GM23338 (cell line): ENCODE measurements around the gene MT1H. TPM values are rescaled to one million over a fixed set of nuclear protein-coding genes. Genes with fewer than 3 reads are reported as not detected.
"Not testable (repeated sequence)": the region's sequence is repeated elsewhere in the genome, so short reads cannot be mapped to it uniquely, and the experiment has no call there.

Source experiments
- ATAC-seq: fragments of 200-7000 bp; cut with Tn5 transposase; 3 replicates; pipeline ENCODE4 v1.9.1; 2020
- DNase-seq: peaks from one replicate; pipeline ENCODE4 v3.0.0-alpha.2; 2015; ENCODE audit warnings: low spot score
- H2AFZ ChIP-seq: fragments of 200-600 bp; sonication (generic); 2 replicates; pipeline ENCODE4 v1.8.0; 2016; ENCODE audit warnings: antibody characterized with exemption, mild to moderate bottlenecking, moderate library complexity
- H3F3A ChIP-seq: fragments of 200-600 bp; sonication (generic); replicated peaks from 2 replicates; pipeline ENCODE4 v1.8.0; 2017; ENCODE audit warnings: antibody characterized with exemption, mixed run types, low read depth
- H3K27ac ChIP-seq: fragments of 200-600 bp; sonication (generic); 2 replicates; pipeline ENCODE4 v1.6.1; 2016; ENCODE audit warnings: low read depth
- H3K27me3 ChIP-seq: fragments of 200-600 bp; sonication (generic); 2 replicates; pipeline ENCODE4 v1.8.0; 2016; ENCODE audit warnings: mild to moderate bottlenecking, mixed run types, moderate library complexity; ENCODE audit not compliant: insufficient read depth
- H3K36me3 ChIP-seq: fragments of 200-600 bp; sonication (generic); 2 replicates; pipeline ENCODE4 v1.8.0; 2016; ENCODE audit warnings: mild to moderate bottlenecking; ENCODE audit not compliant: insufficient read depth
- H3K4me1 ChIP-seq: fragments of 200-600 bp; sonication (generic); 2 replicates; pipeline ENCODE4 v1.8.0; 2016; ENCODE audit warnings: mild to moderate bottlenecking, moderate library complexity; ENCODE audit not compliant: insufficient read depth
- H3K4me2 ChIP-seq: fragments of 200-600 bp; sonication (generic); 2 replicates; pipeline ENCODE4 v1.7.1; 2017; ENCODE audit warnings: mixed run types
- H3K4me3 ChIP-seq: fragments of 200-600 bp; sonication (generic); 2 replicates; pipeline ENCODE4 v1.6.1; 2016; ENCODE audit warnings: mixed run types
- H3K79me2 ChIP-seq: fragments of 200-600 bp; sonication (generic); replicated peaks from 2 replicates; pipeline ENCODE4 v1.8.0; 2017; ENCODE audit warnings: mild to moderate bottlenecking; ENCODE audit not compliant: insufficient read depth
- H3K9me2 ChIP-seq: fragments of 200-600 bp; sonication (generic); 2 replicates; pipeline ENCODE4 v1.8.0; 2017; ENCODE audit not compliant: insufficient read depth
- H4K20me1 ChIP-seq: fragments of 200-600 bp; sonication (generic); replicated peaks from 2 replicates; pipeline ENCODE4 v1.8.0; 2017; ENCODE audit warnings: mild to moderate bottlenecking; ENCODE audit not compliant: insufficient read depth
- H3K27ac Mint-ChIP-seq: 2 replicates; pipeline ENCODE4 v1.8.0; 2020; ENCODE audit warnings: inconsistent platforms, mild to moderate bottlenecking, moderate library complexity, mixed read lengths
- H3K27me3 Mint-ChIP-seq: 3 replicates; pipeline ENCODE4 v1.8.0; 2022; ENCODE audit warnings: low read depth, mild to moderate bottlenecking, moderate library complexity, mixed read lengths, inconsistent platforms; ENCODE audit not compliant: insufficient read depth, poor library complexity
- H3K36me3 Mint-ChIP-seq: 3 replicates; pipeline ENCODE4 v1.8.0; 2021; ENCODE audit warnings: low read depth, mild to moderate bottlenecking, inconsistent platforms, moderate library complexity, mixed read lengths
- H3K4me1 Mint-ChIP-seq: 3 replicates; pipeline ENCODE4 v1.8.0; 2020; ENCODE audit warnings: mild to moderate bottlenecking, inconsistent platforms, mixed read lengths
- H3K4me3 Mint-ChIP-seq: 3 replicates; pipeline ENCODE4 v1.8.0; 2021; ENCODE audit warnings: moderate library complexity, mild to moderate bottlenecking, inconsistent platforms, mixed read lengths
- H3K9me3 Mint-ChIP-seq: 3 replicates; pipeline ENCODE4 v1.8.0; 2020; ENCODE audit warnings: moderate library complexity, mild to moderate bottlenecking, inconsistent platforms, mixed read lengths
- CREB1 ChIP-seq: fragments of 250-450 bp; sonication (Bioruptor Pico); IDR thresholded peaks from 2 replicates; pipeline ENCODE4 v1.5.0; 2020; ENCODE audit warnings: low read depth, mild to moderate bottlenecking, moderate library complexity
- EZH2 ChIP-seq: fragments of 200-600 bp; sonication (generic); IDR thresholded peaks from one replicate; pipeline ENCODE4 v1.8.0; 2017; ENCODE audit warnings: antibody characterized with exemption, mild to moderate bottlenecking, low read depth; ENCODE audit not compliant: unreplicated experiment
- JUNB ChIP-seq: IDR thresholded peaks from one replicate; pipeline ENCODE4 v1.6.1; 2016; ENCODE audit warnings: antibody characterized with exemption; ENCODE audit not compliant: unreplicated experiment
- POLR2AphosphoS5 ChIP-seq: IDR thresholded peaks from 2 replicates; pipeline ENCODE4 v1.6.1; 2016; ENCODE audit warnings: antibody characterized with exemption, low read depth
- ZNF114 ChIP-seq: fragments of 250-450 bp; sonication (Bioruptor Pico); IDR thresholded peaks from 2 replicates; pipeline ENCODE4 v1.5.0; 2020; ENCODE audit warnings: mild to moderate bottlenecking, moderate library complexity
- ZNF331 ChIP-seq: fragments of 250-450 bp; sonication (Bioruptor Pico); IDR thresholded peaks from 2 replicates; pipeline ENCODE4 v1.5.0; 2020; ENCODE audit warnings: low read depth, mild to moderate bottlenecking, moderate library complexity
- polyA plus RNA-seq: library from polyadenylated mRNA; unstranded; fragments of >200 nt; fragmentation: Nextera tagmentation; extraction: Ambion mirVana; gene quantifications from 2 replicates; pipeline ENCODE4 v1.2.1, GENCODE V29; 2016
- total RNA-seq: library from RNA; depleted of rRNA; stranded (reverse); fragments of >200 nt; shearing (Covaris generic); gene quantifications from 2 replicates; pipeline ENCODE4 v1.2.3, GENCODE V29; 2014; rRNA removed
- TF ChIP-seq, protein P1 (sequence below), 2 experiments: fragments of 200-600 bp in 1 of 2; sonication (generic) in 1 of 2; conservative IDR thresholded peaks; 2 replicates each; pipeline versions ENCODE4 v1.5.1 to v1.6.1; 2016 to 2017; ENCODE audit warnings: antibody characterized with exemption in 2 of 2, low read depth in 2 of 2, mild to moderate bottlenecking in 2 of 2, moderate library complexity in 1 of 2

MT1H gene
- total and polyA plus RNA-seq, 2 experiments from 2014 or later: 52.3 to 425 TPM

DNA sequence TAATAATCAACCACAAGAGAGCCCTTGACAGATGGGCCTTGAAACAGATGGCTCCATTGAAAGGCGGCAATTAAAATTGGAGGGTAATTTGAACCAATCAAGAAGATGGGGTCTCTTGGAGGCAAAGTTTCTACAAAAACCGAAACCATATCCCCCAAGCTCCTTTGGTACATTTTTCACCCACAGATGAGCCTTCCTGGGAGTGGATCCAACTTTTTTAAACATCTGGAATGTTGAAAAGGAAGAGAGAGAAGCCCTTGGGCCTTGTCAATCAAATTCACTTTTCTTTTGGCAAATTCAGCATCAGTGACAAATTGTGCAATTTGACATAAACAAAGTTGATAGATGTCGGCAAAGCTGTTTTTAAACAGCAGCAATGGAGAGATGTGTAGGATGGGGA is 47.1 kb downstream of the MT1H start:
- no peaks in the 10 kb centered on the region for H3K79me2 ChIP-seq
- peaks cover 4% of the 10 kb centered on the region for H3K27me3 Mint-ChIP-seq

DNA sequence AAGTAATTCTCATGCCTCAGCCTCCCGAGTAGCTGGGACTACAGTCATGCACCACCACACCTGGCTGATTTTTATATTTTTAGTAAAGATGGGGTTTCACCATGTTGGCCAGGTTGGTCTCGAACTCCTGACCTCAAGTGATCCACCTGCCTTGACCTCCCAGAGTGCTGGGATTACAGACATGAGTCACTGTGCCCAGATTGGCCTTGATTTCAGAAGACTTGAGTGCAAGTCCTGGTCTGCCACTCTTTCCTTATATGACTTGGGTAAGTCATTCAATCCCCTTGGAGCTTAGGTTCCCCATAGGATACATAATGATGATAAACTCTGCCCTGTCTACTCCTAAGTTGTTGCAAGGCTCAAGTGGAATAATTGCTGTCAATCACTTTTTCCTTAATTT is 47.9 kb downstream of the MT1H start:
- H3K27ac ChIP-seq, H3K9me3 Mint-ChIP-seq, H3K4me2 ChIP-seq, H3K4me1 Mint-ChIP-seq, H2AFZ ChIP-seq, H3K27me3 ChIP-seq, H4K20me1 ChIP-seq, H3K36me3 ChIP-seq, H3K36me3 Mint-ChIP-seq, H3F3A ChIP-seq, DNase-seq, H3K4me3 Mint-ChIP-seq, H3K79me2 ChIP-seq, H3K27me3 Mint-ChIP-seq, ATAC-seq, H3K27ac Mint-ChIP-seq, H3K4me1 ChIP-seq, H3K4me3 ChIP-seq, H3K9me2 ChIP-seq: not testable (repeated sequence)

More for the DNA sequence above, 47.1 kb downstream of the MT1H start:
- H3K4me1 ChIP-seq: no peaks in the 10 kb centered on the region
- no peaks in the 10 kb centered on the region for H3K36me3 Mint-ChIP-seq
- no peak for DNase-seq
- TF ChIP-seq ZNF114 (CRISPR knock-in tag) (no peak), CREB1 (no peak), ZNF331 (no peak), EZH2 (no peak), POLR2AphosphoS5 (no peak), JUNB (no peak)
- TF ChIP-seq, protein P1, sequence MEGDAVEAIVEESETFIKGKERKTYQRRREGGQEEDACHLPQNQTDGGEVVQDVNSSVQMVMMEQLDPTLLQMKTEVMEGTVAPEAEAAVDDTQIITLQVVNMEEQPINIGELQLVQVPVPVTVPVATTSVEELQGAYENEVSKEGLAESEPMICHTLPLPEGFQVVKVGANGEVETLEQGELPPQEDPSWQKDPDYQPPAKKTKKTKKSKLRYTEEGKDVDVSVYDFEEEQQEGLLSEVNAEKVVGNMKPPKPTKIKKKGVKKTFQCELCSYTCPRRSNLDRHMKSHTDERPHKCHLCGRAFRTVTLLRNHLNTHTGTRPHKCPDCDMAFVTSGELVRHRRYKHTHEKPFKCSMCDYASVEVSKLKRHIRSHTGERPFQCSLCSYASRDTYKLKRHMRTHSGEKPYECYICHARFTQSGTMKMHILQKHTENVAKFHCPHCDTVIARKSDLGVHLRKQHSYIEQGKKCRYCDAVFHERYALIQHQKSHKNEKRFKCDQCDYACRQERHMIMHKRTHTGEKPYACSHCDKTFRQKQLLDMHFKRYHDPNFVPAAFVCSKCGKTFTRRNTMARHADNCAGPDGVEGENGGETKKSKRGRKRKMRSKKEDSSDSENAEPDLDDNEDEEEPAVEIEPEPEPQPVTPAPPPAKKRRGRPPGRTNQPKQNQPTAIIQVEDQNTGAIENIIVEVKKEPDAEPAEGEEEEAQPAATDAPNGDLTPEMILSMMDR (conservative IDR thresholded peaks at IDR 0.05; ENCODE audit: low read depth in 2 of 2): no peak
- no peak overlapping the region for H3K4me3 Mint-ChIP-seq
- H3K9me3 Mint-ChIP-seq: no peaks in the 10 kb centered on the region
- H3K4me2 ChIP-seq: no peak overlapping the region
- no peak overlapping the region for H3K4me3 ChIP-seq
- H3F3A ChIP-seq: no peaks in the 10 kb centered on the region
- no peak overlapping the region for H3K27ac ChIP-seq
- H3K27ac Mint-ChIP-seq: no peak overlapping the region
- H3K4me1 Mint-ChIP-seq: peaks cover 4% of the 10 kb centered on the region; the same call in 1 of the 3 replicates
- H4K20me1 ChIP-seq: no peaks in the 10 kb centered on the region
- no peak overlapping the region for H2AFZ ChIP-seq
- ATAC-seq: no peak
- no peaks in the 10 kb centered on the region for H3K27me3 ChIP-seq
- H3K36me3 ChIP-seq: no peaks in the 10 kb centered on the region
- no peaks in the 10 kb centered on the region for H3K9me2 ChIP-seq

Other genes with a start within 250 kb of the MT1H start
- gene AMFR, start 244.3 kb upstream of the MT1H start, total RNA-seq: 41.1 and 52.9 TPM in 2 replicates
- gene AMFR, start 244.3 kb upstream of the MT1H start, polyA plus RNA-seq: 9.0 and 10.7 TPM in 2 replicates
- 132 and 151 TPM in 2 replicates for gene NUDT21, start 218.5 kb upstream of the MT1H start, total RNA-seq
- 81.5 and 83.4 TPM in 2 replicates for gene NUDT21, start 218.5 kb upstream of the MT1H start, polyA plus RNA-seq
- 60.0 and 76.3 TPM in 2 replicates for gene OGFOD1, start 218.3 kb upstream of the MT1H start, total RNA-seq
- gene OGFOD1, start 218.3 kb upstream of the MT1H start, polyA plus RNA-seq: 63.9 and 74.5 TPM in 2 replicates
- 19.7 and 25.2 TPM in 2 replicates for gene BBS2, start 149.8 kb upstream of the MT1H start, total RNA-seq
- 11.4 and 13.7 TPM in 2 replicates for gene BBS2, start 149.8 kb upstream of the MT1H start, polyA plus RNA-seq
- not detected in 2 replicates for gene MT4, start 104.7 kb upstream of the MT1H start, total RNA-seq
- not detected in 2 replicates for gene MT4, start 104.7 kb upstream of the MT1H start, polyA plus RNA-seq
- not detected in 2 replicates for gene MT3, start 80.3 kb upstream of the MT1H start, total RNA-seq
- not detected in 2 replicates for gene MT3, start 80.3 kb upstream of the MT1H start, polyA plus RNA-seq
- gene MT2A, start 61.2 kb upstream of the MT1H start, total RNA-seq: 8.9 and 13.9 TPM in 2 replicates
- gene MT2A, start 61.2 kb upstream of the MT1H start, polyA plus RNA-seq: 243 and 267 TPM in 2 replicates
- 13.9 and 31.0 TPM in 2 replicates for gene MT1E, start 44.0 kb upstream of the MT1H start, total RNA-seq
- 121 and 133 TPM in 2 replicates for gene MT1E, start 44.0 kb upstream of the MT1H start, polyA plus RNA-seq
- gene MT1M, start 37.2 kb upstream of the MT1H start, total RNA-seq: 1.1 TPM in 1 of 2 replicates, not detected in the other
- 4.7 and 6.1 TPM in 2 replicates for gene MT1M, start 37.2 kb upstream of the MT1H start, polyA plus RNA-seq
- gene MT1A, start 31.1 kb upstream of the MT1H start, total RNA-seq: not detected in 2 replicates
- gene MT1A, start 31.1 kb upstream of the MT1H start, polyA plus RNA-seq: 1.6 and 2.5 TPM in 2 replicates
- not detected in 2 replicates for gene MT1B, start 17.9 kb upstream of the MT1H start, total RNA-seq
- gene MT1B, start 17.9 kb upstream of the MT1H start, polyA plus RNA-seq: not detected in 2 replicates
- 7.3 and 7.4 TPM in 2 replicates for gene MT1F, start 11.9 kb upstream of the MT1H start, total RNA-seq
- 107 and 118 TPM in 2 replicates for gene MT1F, start 11.9 kb upstream of the MT1H start, polyA plus RNA-seq
- gene MT1G, start 1.7 kb upstream of the MT1H start, total RNA-seq: 176 and 184 TPM in 2 replicates
- gene MT1G, start 1.7 kb upstream of the MT1H start, polyA plus RNA-seq: 1,014 and 1,104 TPM in 2 replicates
- 187 and 293 TPM in 2 replicates for gene MT1X, start 12.7 kb downstream of the MT1H start, total RNA-seq
- 942 and 1,099 TPM in 2 replicates for gene MT1X, start 12.7 kb downstream of the MT1H start, polyA plus RNA-seq
- gene NUP93, start 60.3 kb downstream of the MT1H start, total RNA-seq: 166 and 187 TPM in 2 replicates
- 139 and 144 TPM in 2 replicates for gene NUP93, start 60.3 kb downstream of the MT1H start, polyA plus RNA-seq
- not detected in 2 replicates for gene SLC12A3, start 195.4 kb downstream of the MT1H start, total RNA-seq
- not detected in 2 replicates for gene SLC12A3, start 195.4 kb downstream of the MT1H start, polyA plus RNA-seq